ENCODE measurements around the gene ARFGEF2.
"Not testable (repeated sequence)": the region's sequence is repeated elsewhere in the genome, so short reads cannot be mapped to it uniquely, and the experiment has no call there.

ARFGEF2 gene

DNA sequence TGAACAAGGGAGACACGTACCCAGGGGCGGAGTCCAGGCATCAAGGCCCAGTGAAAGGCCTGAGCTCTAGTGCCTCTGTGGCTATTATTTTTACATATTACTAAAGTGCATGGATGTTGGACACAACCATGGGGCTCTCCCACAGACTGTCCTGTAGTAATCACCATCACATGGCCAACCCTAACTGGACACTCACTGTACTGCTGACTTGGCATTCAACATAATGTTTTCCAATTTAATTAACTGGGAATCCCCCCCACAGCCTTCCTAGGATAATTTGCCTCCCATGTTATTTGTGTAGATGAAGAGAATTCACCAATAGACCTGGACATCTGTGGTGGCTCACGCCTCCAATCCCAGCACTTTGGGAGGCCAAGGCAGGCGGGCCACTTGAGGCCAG lies 34.5 kb downstream of the ARFGEF2 start:
- DNase-seq: no peak

DNA sequence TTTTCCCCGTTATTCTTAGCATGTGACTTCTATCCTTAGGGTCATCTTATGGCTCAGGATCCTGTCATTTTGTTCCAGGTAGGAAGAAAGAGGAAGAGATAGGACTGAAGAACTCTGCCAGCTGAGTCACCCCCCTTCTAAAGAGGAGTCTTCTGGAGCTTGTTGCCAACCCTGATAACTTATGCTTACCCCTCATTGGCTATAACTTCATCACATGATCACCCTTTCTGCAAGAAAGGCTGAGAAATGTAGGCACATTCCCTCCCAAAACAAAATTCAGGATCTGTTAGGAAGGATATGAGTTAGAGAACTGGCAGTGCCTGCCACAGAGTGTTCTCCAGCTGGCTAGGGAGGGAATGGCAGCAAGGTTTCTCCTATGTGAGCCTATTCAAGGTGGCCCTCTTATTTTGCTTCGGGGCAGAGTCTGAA lies 35.6 kb downstream of the ARFGEF2 start:
- no peak for DNase-seq

DNA sequence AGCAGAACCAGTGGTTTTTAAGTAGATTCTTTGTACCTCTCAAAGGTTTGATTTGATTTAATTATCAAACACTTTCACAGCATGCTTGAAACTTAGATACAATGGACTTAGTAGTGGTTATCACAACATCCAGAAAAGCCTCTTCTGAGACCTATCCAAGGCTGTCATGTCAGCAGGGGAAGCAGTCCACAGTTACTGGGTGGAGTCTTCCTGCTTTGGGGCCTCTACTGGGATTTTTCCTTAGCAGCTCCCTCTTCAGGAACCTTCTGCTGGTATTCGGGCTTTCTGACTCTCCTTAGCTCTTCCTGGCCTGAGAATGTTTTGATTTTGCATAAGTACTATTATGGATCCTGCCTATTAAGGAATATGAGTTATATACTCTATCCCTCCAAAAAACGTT lies 36.0 kb downstream of the ARFGEF2 start:
- no peak for DNase-seq

DNA sequence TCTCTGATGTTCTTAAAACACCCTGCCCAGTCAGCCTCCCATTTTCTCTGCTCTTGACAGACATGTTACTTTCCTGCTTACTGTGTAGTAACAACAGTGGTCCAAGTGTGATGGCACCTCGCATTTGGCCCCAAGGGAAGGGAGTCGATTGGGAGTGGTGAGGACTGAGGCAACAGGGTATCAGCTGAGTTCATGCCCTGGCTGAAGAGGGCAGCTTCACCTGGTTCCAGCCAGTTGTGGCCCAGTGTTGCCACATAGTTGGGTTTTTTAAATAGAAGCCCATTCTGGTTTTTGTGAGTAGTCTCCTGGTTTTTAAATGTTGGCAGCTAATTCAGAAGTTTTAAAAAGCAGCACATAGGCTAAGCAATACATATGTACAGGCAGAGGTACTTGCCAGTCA lies 37.2 kb downstream of the ARFGEF2 start:
- no peak for DNase-seq

DNA sequence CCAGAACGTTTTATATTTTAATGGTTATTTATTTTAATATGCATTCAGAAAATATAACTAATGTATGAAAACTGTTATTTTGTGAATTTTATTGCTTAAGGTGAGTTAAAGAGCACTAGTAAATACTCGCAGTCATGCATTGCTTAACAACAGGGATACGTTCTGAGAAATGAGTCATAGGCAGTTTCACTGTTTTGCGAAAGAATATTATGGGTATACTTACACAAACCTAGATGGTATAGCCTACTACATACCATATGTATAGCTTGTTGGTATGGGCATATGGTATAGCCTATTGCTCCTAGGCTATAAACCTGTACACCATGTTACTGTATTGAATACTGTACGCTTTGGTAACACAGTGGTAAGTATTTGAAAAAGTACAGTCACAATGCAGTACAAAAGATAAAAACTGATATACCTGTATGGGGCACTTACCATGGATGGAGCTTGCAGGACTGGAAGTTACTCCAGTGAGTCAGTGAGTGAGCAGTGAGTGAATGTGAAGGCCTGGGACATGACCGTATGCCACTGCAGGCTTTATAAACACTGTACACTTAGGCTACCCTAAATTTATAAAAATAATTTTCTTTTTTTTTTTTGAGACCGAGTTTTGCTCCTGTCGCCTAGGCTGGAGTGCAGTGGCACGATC lies 38.5 kb downstream of the ARFGEF2 start:
- DNase-seq: no peak

DNA sequence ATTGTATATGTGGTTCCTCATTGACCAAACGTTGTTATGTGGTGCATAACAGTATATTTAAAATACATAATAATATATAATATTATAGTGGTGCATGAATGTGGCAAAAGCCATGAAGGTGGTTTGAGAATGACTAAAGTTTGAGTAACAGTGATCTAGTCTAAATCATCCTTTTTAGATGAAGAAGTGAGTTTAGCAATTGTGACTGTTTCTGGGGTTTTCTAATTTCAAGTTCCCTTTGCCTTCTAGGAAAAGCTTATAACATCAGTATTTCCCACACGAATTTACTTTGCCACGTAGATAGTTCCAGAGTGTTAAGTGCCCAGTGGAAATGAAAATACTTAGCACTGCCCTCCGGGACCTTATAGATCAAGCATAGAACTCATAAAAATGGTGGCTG lies 40.9 kb downstream of the ARFGEF2 start:
- no peak for DNase-seq

DNA sequence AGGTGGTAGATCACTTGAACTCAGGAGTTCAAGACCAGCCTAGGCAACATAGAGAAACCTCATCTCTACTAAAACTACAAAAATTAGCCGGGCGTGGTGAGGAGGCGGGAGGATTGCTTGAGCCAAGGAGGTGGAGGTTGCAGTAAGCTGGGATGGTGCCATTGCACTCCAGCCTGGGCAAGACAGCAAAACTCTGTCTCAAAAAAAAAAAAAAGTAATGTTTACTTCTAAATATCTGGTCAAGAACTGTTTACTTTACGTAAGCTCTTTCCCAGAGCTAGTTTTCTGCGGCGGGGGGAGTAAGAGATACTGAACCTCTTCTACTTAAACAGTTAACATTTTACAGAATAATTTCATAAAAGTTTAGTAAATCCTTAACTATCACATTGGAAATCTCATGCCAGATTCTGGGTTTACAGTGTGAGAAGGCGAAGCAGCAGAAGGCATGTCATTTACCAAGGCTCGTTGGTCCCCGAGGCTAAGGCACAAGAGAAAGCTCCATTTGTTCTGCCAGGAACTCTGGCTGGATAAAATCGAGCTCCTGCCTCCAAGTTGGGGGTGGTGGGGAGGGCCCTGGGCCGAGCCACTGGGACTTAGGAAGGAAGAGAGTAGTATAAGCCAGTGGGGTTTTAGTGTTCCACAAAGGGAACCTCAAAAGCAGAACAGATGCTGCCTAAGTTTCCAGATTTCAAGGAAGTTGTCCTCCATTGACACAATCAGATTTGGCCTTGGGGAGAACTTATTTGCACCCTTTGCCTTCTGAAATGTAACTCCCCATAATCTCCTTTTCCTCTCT lies 41.7 kb downstream of the ARFGEF2 start:
- DNase-seq: no peak

DNA sequence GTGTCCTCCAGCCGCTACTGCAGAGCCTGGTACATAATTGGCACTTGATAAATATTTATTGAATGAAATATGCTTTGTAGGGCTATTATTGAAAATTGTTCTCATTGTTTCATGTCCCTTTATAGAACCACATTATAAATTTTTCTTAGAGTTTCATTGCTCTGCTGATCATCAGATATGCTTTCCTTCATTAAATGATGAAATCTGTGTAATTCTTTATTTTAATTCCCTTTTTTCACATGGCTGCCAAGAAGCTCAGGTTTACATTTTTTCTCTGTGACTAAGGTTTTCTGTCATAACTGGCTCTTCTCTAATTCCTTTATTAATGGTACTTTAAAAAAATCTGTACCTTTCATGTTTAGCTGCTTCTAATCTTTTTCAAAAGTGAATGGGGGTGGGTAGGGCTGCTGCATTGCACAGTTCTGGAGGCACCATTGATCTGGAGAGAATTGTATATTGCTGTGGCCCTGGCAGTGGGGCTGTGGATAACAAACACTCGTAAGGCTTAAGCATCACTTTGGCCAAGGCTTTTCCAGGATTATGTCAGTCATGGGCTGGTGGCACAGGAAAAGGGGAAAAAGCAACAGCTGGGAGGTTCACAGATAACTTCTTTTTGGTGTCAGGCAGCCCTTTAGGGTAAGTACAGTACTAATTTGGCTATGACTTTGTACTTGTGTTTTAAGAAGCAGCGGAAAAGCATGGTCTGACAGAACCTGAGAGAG lies 43.8 kb downstream of the ARFGEF2 start:
- DNase-seq: no peak

DNA sequence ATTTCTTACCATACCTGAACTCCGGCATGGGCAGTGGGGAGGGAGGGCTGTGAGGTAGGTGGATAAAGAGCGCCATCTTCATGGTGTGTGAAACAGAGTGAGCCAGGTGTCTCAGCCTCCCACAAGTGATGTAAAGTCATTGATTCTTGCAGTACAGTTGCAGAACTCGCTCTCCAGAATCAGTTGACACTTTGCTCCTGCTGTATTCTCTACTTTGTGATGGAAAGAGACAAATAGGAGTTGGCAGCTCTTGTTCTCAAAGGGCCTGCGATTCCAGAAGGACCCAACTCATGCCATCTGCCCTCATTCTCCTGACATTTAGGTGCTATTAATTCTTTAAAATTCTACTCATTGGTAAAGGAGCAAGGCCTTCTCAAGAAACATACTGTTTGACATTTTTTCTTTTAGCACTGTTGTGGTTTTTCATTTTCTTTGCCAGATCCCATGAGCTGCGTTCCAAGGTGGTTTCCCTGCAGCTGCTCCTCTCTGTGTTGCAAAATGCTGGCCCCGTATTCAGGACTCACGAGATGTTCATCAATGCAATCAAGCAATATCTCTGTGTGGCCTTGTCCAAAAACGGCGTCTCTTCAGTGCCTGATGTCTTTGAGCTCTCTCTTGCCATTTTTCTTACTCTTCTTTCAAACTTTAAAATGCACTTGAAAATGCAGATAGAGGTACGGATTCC lies 49.3 kb downstream of the ARFGEF2 start:
- no peak for DNase-seq

DNA sequence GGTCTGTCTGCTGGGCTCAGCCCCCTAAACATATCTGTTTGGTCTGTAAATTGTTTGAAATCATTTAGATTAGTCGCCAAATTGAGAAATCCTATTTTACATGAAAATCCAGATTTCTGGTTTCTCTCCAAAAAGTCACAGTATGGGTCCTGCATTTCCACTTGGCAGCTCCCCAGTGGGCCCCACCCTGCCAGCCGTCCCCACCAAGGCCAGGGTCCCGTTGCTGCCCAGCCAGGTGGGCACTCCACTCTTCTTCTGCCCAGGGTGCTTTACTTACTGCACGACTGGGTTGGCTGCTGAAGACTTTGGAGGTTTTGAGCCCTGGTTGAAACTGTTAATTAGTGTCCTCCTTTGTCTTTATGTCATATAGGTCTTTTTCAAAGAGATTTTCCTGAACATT lies 50.4 kb downstream of the ARFGEF2 start:
- no peak for DNase-seq

DNA sequence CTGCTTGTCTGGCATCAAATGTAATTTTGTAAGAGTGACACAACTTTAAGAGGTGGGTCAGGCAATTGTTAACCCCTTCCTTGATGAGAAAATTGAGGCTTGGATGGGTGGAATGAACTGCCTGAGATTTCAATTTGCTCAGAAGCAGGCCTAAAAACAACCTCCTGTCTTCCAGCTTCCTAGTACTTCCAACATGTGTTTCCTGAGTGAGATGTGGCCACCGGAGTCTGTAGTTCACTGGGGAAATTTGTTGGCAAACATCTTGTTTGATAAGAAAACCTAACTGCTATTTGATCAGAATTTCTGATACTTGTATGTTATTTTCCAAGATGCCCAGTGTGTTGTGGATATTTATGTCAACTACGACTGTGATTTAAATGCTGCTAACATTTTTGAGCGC lies 51.3 kb downstream of the ARFGEF2 start:
- DNase-seq: no peak

DNA sequence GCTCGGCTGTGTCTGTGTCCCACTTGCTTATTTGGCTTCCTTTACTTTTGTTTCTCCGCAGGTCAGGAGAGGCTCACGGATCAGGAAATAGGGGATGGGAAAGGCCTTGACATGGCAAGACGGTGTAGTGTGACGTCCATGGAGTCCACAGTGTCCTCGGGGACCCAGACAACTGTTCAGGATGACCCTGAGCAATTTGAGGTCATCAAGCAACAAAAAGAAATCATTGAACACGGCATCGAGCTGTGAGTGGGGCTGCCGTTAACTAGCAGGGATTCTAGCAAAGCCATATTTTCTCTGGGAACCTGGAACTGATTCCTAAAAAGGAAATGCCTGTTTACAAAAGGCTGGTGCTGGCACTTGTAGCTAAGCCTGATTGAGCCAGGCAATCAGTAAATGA lies 54.4 kb downstream of the ARFGEF2 start:
- DNase-seq: no peak

DNA sequence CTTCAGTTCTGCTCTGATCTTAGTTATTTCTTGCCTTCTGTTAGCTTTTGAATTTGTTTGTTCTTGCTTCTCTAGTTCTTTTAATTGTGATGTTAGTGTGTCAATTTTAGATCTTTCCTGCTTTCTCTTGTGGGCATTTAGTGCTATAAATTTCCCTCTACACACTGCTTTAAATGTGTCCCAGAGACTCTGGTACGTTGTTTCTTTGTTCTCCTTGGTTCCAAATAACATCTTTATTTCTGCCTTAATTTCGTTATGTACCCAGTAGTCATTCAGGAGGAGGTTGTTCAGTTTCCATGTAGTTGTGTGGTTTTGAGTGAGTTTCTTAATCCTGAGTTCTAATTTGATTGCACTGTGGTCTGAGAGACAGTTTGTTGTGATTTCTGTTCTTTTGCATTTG lies 58.5 kb downstream of the ARFGEF2 start:
- not testable (repeated sequence) for DNase-seq

DNA sequence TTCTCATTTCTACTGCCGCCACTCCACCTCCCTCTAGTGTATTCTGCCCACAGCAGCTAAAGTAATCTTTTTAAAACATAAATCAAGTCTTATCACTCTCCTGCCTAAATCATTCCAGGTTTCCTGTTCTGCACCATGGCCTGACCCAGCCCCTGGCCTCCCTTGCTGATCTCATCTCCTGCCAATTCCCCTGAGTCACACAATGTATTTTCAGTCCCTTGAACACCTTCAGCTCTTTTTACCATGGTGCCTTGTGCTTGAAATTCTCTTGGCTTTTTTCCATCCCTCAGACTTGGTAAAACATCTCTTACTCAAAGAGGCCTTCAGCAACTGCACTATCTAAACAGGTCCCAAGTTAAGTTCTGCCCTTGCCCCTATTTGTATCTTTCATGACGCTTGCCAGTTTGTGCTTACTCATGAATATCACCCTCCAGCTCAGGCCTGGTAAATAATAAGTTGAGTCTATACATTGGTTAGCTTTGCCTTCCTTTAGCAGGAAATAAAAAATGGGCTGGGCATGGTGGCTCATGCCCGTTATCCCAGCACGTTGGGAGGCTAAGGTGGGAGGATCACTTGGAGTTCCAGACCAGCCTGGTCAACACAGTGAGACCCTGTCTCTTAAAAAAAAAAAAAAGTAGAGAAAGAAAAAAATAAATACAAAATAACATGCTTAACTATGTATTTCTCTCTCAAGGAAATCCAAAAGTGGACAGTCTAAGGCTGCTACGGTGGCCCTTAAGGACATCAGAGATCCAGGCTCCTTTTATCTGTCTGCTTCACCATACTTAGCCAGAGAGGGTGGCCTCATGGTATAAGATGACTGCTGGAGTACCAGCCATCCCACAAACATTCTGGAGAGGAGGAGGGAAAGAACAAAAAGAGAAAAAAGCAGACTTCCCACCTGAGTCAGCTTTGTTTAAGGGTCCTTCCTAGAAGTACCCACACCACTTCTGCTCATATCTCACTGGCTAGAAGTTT lies 62.2 kb downstream of the ARFGEF2 start:
- no peak for DNase-seq

DNA sequence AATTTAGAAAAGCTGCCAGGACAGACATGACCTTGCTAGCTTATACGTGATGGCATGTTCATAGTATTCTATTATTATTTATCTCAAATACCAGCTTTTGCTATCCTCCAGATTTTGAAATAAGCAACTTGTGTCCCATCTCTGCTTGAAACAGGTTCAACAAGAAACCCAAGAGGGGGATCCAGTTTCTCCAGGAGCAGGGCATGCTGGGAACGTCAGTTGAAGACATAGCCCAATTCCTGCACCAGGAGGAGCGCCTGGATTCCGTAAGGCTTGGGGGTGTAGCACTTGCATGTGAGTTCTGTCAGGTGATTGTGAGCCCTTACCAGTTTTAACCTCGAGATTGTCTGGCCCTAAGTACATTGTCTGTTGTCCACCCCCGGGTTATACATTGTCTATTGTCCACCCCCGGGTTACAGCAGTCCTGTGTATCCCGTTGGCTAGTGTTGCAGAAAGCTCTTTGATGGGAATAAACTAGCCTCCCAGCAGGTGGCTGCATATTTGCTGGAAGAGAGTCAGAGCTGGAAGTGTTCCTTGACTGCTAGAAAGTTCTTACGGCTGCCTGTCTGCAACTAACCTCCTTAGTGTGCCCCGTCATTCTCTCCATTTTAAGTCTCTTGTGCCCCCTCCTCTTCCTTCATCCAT lies 63.2 kb downstream of the ARFGEF2 start:
- DNase-seq: no peak

DNA sequence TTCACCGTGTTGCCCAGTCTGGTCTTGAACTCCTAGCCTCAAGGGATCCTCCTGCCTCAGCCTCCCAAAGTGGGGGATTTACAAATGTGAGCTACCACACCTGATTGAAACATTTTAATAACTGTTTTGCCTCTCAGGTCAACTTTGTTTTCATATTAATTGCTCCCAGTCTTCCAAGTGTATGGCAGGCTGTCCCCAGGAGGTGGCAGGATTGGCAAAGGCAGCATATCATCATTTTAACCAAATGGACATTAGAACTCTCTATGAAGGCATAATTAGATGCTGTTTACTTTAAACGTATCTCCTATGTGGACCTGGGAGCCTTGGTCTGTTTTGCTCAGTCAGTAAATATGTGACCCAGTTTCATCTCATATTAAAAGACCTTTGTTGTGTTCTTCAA lies 65.4 kb downstream of the ARFGEF2 start:
- DNase-seq: no peak

DNA sequence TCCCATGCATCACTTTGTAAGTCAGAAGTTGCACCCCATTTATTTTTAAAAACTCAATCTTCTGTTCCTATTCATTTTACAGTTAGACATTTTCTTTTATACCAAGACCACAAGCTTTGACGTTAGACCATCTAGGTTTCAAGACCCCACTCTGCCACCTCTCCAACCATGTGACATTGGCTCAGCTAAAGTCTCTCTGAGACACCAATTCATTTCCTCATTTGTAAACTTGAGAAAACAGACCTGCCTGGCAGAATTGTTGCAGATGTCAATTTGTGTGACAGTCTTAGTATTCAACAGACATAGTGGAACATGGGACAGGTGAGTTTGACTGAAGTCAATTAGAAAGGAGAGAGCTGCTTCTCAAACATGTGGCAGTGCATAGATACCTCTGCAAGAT lies 69.0 kb downstream of the ARFGEF2 start:
- no peak for DNase-seq

DNA sequence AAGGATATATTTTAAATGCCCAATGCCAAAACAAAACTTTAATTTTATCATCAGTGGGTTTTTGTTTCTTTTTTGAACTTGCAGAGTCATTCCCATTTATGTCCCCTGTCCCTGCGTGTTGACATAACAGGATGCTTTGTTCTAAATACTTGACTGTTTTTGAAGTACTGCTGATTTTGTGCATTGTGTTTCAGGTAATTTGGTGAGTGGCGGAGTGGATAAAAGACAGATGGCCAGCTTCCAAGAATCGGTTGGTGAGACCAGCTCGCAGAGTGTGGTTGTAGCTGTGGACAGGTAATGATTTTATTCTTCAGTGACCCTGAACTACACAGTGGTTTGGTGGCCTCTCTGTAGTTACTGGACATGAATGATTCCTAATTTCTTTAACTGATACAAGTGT lies 74.1 kb downstream of the ARFGEF2 start:
- DNase-seq: no peak

DNA sequence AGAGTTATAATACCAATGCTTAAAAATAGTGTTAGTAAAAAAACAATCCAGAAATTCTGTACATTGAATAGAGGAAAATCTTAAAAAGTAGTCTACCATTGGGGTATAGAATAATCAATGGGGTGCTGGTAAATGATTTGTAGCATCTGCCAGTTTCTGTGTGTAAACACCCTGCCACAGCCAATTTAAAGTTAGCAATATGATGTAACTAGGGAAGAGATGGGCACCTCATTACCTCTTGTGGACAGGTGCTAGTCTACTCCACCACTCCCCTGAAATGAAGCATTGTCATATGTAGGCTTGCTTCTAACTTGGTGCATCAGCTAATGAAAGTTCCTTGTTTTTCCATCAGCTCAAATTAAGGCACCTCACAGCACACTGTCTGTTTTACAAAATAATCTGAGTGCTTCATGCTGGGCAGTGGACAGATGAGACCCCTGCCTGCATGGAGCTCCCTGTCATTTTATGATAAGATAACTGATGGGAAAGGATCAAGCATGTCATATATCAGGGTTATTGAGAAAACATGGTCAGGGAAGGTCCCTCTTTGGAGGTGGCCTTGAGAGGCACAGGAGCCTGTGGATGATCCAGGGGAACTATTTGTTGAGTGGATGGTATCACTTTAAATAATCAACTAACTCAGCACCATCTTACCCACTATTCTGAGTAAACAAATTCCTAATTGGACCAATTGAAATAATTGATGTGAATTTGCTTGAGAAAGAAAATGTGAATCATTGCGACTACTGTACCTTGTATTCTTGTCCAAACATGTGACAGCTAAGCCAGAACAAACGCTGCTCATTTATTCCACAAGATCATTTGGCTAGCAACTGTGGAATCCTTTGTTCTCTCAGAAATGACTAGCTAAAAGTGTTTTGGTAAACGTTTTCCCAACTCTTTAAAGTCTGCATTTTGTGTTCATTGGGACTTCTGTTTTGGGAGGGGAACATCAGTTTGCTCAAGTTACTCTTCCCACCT lies 78.7 kb downstream of the ARFGEF2 start:
- DNase-seq: no peak

DNA sequence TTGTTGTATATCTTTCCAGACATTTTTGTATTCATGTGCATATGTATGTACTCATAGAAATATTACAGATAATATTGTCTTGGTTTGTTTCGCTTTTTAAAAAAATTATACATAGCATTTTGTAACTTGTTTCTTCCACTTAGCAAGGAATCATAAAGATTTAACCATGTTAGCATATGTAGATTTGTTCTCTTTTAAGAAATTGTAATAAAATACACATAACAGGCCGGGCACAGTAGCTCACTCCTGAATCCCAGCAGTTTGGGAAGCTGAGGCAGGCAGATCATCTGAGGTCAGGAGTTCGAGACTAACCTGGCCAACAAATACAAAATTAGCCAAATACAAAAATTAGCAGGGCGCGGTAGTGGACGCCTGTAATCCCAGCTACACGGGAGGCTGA lies 80.2 kb downstream of the ARFGEF2 start:
- DNase-seq: no peak
